Pulmonary artery endothelial cell (primary cell): ENCODE data around the gene EML2. TPM values are rescaled to one million over a fixed set of nuclear protein-coding genes. Genes with fewer than 3 reads are reported as not detected.

Experiments
- DNase-seq: peaks from one replicate; pipeline ENCODE4 v3.0.0-alpha.2; 2011; ENCODE audit warnings: low read depth, low spot score
- total RNA-seq: library from RNA; depleted of rRNA; stranded (reverse); fragments of >200 nt; gene quantifications from 2 replicates; pipeline ENCODE4 v1.2.3, GENCODE V29; 2014

The EML2 gene
- total RNA-seq, 1 donor from 2014 or later: 22.2 TPM

DNA sequence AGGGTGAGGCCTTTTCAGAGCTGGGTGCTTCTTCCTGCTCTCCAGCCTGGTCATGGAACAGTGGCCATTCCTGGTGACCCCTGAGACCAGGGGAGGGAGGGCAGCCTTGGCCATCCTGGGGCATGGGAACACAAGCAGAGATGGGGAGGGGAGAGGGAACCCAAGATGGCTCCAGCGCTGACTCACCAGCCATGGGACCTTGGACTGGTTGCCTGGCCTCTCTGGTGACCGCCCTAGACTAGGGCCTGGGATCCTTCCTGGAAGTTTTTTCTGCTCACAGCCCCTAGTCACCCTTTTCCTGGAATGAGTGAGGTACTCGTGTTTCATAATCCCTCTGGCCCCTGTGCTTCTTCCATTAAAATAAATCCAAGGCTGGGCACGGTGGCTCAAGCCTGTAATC, 51.3 kb downstream of the EML2 start:
- DNase-seq: no peak

DNA sequence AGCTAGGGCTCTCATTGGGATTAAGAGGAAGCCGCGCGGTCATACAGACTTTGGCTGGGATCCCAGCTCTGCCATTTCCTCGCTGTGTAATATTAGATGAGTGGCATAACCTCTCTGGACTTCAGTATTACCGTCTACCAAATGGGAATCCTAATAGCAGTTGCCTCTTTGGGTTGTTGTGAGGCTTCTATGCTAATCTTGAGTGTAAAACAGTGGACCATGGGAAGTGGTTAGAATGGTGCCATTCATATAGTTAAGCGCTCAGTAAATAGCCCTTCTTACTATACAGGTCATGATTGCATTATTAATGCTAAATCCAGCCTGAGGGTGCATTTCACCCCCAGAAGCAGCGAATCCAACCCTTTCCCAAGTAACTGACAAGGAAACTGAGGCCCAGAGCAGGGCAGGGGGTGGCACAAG, 54.0 kb downstream of the EML2 start:
- DNase-seq: no peak

DNA sequence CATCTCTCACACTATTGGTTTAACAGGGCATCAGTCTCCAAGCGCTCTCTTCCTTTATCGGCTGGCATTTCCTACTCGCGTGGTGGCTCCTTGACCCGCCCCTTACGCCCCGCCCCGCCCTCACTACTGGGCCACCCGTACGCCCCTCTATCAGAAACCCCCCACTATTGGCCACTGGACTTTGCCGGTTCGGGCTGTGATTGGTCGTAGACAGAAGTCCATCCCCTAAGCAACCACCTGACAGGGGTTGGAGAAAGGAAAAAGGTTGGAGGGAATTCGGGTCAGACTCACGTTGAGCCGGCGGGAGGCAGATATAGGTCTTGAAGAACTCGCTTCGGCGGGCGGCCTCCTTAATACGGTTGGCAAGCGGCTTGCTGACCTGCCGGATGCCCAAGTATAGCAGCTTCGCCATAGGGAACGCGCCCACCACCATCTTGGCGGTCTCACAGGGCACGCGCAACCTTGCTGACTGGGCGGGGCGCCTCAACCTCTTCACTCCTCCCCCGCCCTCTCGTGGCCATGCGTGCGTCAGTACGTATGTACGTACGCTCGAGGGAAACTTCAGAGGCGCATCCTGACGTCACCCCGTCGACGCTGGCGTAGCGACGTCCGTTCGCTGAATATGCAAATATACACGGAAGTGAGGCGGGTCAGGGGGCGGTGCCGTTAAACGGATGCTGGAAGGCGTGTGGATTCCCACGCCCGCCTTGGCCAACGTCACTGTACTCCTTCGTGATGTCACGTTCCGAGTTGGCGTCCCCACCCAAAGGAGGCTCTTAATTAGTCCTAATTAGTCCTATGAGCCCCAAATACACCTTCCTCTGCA, 54.7 kb downstream of the EML2 start, which contains the start of gene OPA3:
OPA3 (minus strand) TSS at position 471 of the 826 bp plus-strand sequence; CDS start at position 433, 38 bp downstream.
- peak; percentile 99 for DNase-seq

DNA sequence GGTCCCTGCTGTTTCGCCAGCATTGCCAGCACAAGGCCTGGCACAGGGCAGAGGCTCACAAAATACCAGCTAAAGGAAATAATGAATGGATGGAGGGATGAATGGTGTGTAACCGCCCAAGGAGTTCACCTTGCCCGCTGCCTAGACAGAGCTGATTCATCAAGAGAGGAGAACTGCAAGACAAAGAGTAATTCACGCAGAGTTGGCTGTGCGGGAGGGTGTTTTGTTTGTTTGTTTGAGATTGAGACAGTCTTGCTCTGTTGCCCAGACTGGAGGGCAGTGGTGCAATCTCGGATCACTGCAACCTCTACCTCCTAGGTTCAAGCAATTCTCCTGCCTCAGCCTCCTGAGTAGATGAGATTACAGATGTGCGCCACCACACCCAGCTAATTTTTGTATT, 57.6 kb downstream of the EML2 start:
- no peak for DNase-seq

DNA sequence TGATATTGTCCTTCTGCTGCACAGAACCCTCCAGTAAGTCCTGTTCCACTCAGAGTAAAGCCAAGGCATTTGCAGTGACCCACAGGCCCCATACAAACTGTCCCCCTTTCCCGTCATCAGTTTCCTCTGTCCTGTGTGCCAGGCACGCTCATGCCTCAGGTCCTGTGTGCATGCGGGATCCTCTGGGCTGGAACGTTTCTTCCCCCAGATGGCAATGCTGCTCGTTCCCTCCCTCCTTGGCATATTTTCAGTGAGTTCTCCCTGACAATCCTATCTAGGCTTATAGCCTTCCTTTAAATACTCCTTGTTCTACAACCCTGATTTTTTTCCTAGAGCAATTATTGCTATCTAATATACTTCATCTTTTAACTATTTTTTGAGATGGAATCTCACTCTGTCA, 60.3 kb downstream of the EML2 start:
- no peak for DNase-seq

DNA sequence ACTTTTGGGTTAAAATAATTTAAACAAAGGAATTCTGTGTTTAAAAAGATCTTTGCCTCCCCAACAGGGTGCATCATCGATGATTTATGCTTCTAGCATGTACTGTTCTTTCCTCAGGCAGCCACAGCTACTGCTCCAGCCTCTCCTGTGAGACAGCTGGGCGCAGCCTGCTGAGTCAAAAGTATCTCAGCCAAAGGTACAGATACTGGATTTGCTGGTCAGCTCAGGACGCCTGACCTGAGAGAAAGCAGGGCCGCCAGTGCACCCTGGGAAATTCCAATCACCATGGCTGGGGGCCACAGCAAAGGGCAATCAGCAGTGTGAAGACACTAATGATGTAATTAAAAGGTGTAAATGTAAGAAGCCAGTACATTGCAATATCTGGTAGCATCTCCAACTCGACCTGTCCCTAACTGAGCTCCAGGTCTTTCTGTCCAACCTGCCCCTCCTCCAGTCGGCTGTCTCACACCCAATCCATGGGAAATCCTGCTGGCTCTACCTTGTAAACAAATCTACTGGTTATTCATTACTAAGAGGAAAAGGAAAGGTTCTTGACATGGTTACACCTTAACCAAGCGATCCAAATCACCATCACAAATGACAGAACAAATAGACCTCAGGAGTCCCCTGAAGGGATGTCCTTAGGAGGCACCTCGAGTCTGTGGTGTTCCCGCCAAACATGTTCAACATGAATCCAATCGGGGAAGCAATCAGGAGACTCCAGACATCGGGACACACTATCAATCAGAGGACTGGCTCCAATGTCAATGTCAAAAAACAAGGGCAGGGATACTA, 61.9 kb downstream of the EML2 start:
- no peak for DNase-seq

DNA sequence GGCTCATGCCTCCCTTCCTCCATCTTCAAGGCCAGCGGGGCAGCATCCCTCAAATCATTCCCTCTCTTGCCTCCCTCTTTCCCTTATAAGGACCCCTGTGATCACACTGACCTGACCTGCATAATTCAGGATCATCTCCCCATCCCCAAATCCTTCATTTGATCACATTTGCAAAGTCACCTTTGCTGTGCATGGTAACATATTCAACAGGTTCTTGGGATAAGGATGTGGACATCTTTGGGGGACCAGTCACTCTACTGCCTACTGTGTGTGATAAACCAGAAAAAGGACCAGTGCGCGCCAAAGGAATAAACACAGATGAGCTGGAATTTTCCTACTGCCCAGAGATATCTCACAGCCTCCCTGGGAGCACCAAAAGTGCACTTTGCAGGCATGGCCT, 62.5 kb downstream of the EML2 start:
- no peak for DNase-seq

DNA sequence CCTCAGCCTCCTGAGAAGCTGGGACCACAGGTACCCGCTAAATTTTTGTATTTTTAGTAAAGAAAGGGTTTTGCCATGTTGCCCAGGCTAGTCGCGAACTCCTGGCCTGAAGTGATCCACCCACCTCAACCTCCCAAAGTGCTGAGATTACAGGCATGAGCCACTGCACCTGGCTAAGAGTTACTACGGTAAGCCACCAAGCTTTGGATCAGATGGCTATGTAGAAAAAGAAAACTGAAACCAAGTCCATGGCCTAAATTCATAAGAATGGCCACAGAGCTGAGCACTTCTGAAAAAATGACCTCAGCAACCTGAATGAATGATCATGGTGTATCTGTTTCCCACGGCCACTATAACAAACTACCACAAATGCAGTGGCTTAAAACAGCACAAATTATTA, 64.0 kb downstream of the EML2 start:
- DNase-seq: no peak

DNA sequence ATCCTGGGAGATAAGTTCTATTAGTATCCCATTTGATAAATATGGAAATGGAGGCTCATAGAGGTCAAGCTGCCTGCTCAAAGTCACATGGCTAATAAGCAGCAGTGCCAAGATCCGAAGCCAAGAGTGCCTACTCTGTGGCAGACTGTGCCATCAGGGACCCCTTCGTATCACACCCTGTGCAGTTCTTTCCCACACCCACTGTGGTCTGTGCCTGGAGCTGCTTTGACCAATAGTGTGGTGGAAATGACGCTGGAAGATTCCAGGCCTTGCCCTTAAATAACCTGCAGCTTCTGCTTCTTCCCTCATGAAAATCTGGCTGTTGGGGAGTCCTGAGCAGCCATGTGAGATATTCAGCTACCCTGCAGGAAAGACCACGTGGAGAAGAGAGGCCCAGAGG, 64.7 kb downstream of the EML2 start:
- DNase-seq: no peak

DNA sequence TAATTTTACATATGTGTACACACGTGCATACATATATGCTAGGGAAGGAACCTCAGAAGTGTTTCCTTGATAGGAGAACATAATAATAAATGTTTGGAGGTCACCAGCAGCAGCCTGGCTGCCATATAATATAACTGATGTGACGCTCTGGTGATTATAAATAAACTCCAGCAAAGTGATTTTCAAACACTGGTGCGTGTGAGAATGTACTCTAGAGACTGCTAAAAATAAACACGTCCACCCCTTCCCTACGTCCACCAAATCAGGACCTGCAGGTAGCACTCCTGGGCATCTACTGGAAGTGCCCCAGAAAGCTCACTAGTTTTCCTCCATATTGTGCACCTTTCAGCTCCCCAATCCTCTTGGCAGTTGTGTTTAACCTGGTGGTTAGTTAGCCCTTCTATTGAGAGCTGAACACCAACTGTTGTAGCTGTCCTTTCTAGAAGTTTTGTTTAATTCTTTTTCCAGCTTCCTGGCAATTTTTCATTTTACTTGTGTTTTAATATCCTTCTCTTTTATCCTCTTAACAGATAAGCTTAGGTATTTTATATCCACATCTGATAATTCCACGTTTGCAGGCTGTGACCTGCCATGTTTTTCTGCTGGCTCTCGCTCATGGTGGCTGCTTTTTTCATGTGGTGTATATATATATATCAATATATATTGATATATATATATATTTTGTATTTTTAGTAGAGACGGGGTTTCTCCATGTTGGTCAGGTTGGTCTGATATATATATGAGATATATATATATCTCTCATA, 67.6 kb downstream of the EML2 start:
- DNase-seq: no peak

DNA sequence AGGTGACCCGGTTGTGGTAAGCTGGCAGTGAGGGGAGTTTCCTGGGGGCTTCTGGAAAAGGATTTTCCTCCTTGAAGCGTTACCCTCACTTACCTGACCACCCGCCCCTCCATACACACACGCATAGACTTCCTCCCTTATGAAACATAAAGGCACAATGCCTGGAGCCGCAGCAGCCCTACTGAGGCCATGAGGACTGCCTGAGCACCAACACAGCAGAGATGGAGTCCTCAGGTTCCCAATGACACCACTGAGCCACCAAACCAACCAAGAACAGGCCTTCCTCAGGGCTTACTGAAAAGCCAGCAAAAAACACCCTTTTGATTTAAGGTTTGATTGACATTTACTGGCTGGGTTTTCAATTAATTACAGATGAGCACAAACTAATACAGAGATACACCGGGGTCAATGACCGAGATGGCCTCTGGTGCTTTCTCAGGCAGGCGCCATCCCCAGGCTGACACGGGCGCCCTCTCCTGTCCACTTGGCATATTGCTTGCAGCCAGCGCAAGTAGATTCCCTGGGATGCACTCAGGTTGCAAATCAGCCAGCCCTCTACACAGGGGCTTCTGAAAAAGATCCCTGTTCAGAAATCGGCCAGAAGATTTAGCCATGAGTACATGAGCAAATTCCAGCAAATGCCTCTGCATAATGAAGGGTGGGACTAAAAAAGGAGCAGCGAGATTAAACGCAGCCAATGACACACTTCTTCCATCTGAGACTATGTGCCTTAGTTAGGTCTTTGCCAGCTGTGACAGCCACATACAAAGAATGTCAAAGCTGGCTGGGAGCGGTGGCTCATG, 69.4 kb downstream of the EML2 start:
- no peak for DNase-seq

DNA sequence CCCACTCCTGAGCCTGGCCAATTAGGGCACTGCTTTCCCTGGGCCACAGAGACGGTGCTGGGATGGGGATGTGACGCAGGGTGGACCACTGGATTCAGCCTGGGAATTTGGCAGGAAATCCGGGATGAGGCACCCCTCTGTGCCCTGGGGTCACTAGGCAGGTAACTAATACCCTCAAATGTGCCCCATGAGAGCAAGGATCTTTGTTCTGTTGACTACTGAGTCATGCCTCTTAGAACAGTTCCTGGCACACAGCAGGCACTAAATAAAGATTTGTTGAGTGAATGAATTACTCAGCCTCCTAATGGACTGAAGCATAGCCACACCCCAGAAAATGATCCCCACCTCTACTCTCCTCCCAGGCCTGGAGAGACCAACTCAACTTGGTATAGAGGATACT, 70.5 kb downstream of the EML2 start:
- no peak for DNase-seq

DNA sequence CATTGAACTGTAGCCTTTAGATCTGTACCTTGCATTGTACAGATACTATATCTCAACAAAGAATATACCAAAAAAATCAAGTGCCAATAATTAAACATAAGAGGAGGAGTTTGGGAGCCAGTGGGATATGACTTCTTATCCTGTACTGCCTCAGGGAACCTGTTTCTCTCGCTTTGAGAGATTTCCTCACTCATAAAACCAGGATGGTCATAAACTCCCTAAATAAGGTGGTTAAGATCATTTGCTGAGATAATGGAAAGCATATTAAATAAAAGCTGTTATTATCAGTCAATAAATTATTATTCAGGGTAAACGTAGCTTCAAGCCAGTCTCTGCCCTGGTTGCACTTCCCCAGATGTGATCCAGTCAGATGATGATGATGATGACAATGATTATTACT, 71.6 kb downstream of the EML2 start:
- no peak for DNase-seq

DNA sequence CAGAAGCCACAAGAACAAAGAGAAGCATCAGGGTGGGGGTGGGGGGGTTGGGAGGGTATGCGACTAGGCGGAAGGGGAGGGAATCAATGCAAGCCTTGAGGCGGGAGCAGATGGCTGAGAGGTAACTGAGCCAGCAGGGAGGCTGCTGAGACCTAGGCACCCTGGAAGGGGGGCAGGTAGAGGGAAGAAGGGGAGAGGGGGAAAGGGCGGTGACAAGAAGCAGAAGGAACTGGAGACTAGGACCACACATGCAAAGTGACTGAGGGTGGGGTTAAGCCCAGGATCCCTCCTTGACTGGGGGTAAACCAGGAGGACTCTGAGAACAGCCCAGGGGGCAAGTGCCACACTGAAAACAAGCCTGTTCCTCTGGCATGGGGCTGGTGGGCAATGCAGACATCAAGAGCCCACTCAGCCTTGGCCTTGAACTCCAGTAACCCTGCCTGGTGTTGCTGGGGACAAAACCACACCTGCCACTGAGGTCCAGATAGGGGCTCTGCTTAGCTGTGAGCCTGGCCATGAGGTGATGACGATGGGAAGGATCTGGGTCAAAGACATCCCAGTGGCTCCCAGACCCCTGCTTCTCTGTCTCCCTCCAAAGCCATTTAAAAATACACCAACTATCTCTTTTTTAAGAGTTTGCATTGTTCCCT, 74.9 kb downstream of the EML2 start:
- no peak for DNase-seq

DNA sequence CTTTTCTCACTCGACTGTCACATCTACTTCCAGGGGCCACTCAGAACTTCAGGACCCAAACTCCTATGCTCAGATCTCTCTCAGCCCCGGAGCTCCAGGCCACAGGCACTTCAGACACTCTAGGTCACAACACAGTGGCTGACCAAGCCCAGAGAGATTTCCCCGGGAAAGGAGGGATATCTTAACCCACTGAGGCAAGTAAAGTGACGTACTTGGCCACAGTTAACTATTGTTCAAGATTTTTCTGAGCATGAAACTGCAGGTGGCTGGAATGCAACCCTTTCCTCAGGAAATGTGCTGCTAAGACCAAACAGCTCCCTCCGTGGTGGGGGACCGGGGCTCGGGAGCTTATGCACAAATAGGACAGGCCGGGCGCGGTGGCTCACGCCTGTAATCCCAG, 78.5 kb downstream of the EML2 start:
- peak; percentile 24 for DNase-seq

DNA sequence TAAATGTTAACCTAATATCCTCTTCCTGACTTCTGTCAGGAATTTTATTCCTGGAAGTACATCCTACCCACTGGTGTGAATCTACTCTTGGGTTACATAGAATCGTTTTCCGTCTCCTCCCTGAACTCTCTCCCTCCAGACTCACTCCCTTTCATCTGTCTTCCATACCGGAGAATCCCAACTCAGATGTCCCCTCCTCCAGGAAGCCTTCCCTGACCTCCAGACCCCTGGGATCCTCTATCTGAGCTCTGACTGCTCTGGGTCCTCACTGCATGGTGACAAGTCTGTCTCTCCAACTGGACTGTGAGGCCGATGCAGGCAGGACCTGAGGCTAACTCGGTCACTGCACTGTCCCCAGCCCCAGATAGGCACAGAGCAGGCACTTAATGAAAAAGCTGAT, 79.2 kb downstream of the EML2 start:
- DNase-seq: no peak
